ENCODE results near the gene FRMD4A.

The FRMD4A gene

DNA sequence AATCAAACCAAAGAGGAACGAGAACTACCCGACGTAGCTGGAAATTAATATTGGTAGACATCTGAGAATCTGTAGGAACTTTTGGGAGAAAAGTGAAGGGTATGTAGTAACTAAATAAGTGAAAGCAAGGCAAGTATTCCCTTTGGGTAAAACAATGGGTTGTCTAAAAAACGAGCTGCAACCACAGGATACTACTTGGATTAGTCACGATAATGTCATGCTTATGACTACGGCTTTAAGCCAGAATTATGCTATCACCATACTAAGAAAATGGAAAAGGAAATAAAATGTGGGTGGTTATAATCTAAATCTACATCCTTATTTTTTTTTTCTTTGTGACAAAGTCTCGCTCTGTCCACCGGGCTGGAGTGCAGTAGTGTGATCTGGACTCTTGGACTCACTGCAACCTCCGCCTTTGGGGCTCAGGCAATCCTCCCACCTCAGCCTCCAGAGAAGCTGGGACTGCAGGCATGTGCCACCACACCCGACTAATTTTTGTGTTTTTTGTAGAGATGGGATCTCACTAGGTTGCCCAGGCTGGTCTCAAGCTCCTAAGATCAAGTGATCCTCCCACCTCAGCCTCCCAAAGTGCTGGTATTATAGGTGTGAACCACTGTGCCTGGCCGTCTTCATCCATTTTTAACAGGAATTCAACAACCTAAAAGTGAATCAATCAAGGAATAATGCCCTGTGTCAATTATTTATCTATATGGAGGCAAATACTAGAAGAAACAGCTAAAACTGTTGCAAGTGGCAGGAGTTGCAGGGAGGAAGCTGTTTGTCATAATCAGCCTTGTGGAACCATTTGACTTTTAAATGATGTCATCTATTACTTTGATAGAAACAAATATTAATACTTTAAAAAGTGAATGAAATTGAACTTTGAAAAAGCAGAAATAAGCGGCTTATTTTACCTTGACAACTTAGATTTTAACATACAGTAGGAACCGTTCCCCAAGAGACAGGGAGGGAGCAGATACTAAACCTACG, 554.6 kb downstream of the FRMD4A start:
- Histone ChIP-seq H3K27ac (ENCODE audit: low read length) (no peak overlapping the region), H2AFZ (ENCODE audit: low read depth, low read length) (no peak overlapping the region), H3K4me1 (ENCODE audit: insufficient read depth, low read length) (no peaks in the 10 kb centered on the region), H3K9me3 (ENCODE audit: insufficient read depth, low read length, severe bottlenecking) (no peaks in the 10 kb centered on the region), H3K79me2 (ENCODE audit: insufficient read depth, low read length) (no peaks in the 10 kb centered on the region), H3K27me3 (ENCODE audit: insufficient read depth, low read length, poor library complexity) (no peaks in the 10 kb centered on the region), H4K20me1 (ENCODE audit: insufficient read depth, low read length) (no peaks in the 10 kb centered on the region), H3K36me3 (ENCODE audit: insufficient read depth, low read length) (no peaks in the 10 kb centered on the region), H3K9ac (ENCODE audit: low read depth, low read length) (no peak overlapping the region), H3K4me3 (ENCODE audit: low read depth in 1 of 2, low read length in 2 of 2) (no peak overlapping the region), H3K4me2 (ENCODE audit: insufficient read depth, low read length) (no peak overlapping the region)
- ATAC-seq (ENCODE audit: insufficient read depth, low read depth) (no peak), DNase-seq (no peak)
- no peak for TF ChIP-seq CTCF (IDR thresholded peaks at IDR 0.05; ENCODE audit: borderline replicate concordance, extremely low read depth, low read length, poor library complexity, severe bottlenecking)
- no peak for TF ChIP-seq EZH2 (IDR thresholded peaks at IDR 0.05; ENCODE audit: borderline replicate concordance, low read depth, low read length, severe bottlenecking)

DNA sequence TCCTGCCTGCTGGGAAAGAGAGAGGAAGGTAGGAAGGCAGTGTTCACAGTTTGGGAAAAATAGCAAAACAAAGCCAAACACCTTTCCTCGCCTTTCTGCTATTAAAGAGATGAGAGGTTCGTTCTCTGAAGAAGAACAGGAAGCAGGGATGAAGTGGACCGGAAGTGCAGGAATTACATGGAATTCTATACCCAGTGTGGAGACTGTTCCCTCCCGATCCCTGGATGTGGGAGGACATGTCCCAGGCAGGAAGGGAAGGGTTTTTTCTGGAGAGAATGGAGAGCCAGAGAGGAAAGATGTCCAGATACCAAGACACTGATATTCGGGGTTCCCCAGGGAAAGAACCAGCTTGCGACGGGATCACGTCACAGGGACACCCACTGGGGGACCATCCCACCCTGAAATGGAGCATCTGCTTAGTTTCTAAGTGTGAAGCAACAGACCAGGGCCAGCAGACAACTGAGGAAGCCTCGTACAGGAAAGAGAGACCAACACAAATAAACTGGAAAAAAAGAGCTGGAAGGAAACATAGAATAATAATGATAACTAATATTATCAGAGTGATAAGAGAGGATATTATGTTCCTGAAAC, 556.3 kb downstream of the FRMD4A start:
- Histone ChIP-seq H3K9ac (ENCODE audit: low read depth, low read length) (no peak overlapping the region), H3K27me3 (ENCODE audit: insufficient read depth, low read length, poor library complexity) (no peaks in the 10 kb centered on the region), H3K9me3 (ENCODE audit: insufficient read depth, low read length, severe bottlenecking) (no peaks in the 10 kb centered on the region), H4K20me1 (ENCODE audit: insufficient read depth, low read length) (no peaks in the 10 kb centered on the region), H3K4me2 (ENCODE audit: insufficient read depth, low read length) (no peak overlapping the region), H3K79me2 (ENCODE audit: insufficient read depth, low read length) (no peaks in the 10 kb centered on the region), H2AFZ (ENCODE audit: low read depth, low read length) (no peak overlapping the region), H3K4me1 (ENCODE audit: insufficient read depth, low read length) (no peaks in the 10 kb centered on the region), H3K4me3 (ENCODE audit: low read depth in 1 of 2, low read length in 2 of 2) (no peak overlapping the region), H3K36me3 (ENCODE audit: insufficient read depth, low read length) (no peaks in the 10 kb centered on the region), H3K27ac (ENCODE audit: low read length) (no peak overlapping the region)
- DNase-seq = no peak
- no peak for ATAC-seq (ENCODE audit: insufficient read depth, low read depth)
- TF ChIP-seq CTCF (IDR thresholded peaks at IDR 0.05; ENCODE audit: borderline replicate concordance, extremely low read depth, low read length, poor library complexity, severe bottlenecking) (no peak), EZH2 (IDR thresholded peaks at IDR 0.05; ENCODE audit: borderline replicate concordance, low read depth, low read length, severe bottlenecking) (no peak)

DNA sequence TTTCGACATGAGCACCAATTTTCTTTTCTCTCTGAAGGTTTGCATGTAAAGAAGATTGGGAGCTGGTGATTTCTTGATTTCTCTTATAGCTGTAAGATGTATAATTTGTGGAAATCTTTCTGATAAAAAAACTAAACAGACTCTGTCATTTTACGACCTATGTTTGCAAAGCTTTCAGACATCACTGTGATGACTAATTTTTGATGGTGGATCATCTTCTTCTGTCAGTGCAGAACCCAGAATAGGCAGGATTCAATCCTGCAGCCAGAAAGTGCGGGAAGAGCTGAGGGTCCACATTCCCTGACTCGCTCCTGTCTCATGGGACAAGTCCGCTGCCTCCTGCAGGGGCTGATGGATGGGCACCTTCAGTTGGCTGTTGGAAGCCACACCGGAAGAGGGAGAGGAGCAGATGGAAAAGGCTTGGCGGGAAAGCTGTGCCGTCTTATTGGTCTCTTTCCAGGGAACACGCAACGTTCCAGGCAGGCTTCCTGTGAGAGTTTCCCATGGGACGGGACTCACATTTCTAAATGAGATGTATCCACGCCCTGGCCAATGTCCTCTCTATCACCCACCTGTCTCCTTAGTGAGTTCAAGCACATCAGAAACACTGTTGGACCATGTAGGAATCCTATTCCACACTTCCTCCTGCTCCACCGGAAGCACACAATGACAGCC, 557.1 kb downstream of the FRMD4A start:
- H4K20me1 ChIP-seq (ENCODE audit: insufficient read depth, low read length) = no peaks in the 10 kb centered on the region
- H3K79me2 ChIP-seq (ENCODE audit: insufficient read depth, low read length) = no peaks in the 10 kb centered on the region
- no peak overlapping the region for H2AFZ ChIP-seq (ENCODE audit: low read depth, low read length)
- no peak overlapping the region for H3K4me2 ChIP-seq (ENCODE audit: insufficient read depth, low read length)
- TF ChIP-seq EZH2 (IDR thresholded peaks at IDR 0.05; ENCODE audit: borderline replicate concordance, low read depth, low read length, severe bottlenecking) (no peak), CTCF (IDR thresholded peaks at IDR 0.05; ENCODE audit: borderline replicate concordance, extremely low read depth, low read length, poor library complexity, severe bottlenecking) (no peak)
- H3K4me3 ChIP-seq (ENCODE audit: low read depth in 1 of 2, low read length in 2 of 2) = no peak overlapping the region
- H3K9me3 ChIP-seq (ENCODE audit: insufficient read depth, low read length, severe bottlenecking) = no peaks in the 10 kb centered on the region
- DNase-seq (no peak), ATAC-seq (ENCODE audit: insufficient read depth, low read depth) (no peak)
- H3K27ac ChIP-seq (ENCODE audit: low read length) = no peak overlapping the region
- H3K9ac ChIP-seq (ENCODE audit: low read depth, low read length) = no peak overlapping the region
- H3K36me3 ChIP-seq (ENCODE audit: insufficient read depth, low read length) = no peaks in the 10 kb centered on the region
- H3K4me1 ChIP-seq (ENCODE audit: insufficient read depth, low read length) = no peaks in the 10 kb centered on the region
- H3K27me3 ChIP-seq (ENCODE audit: insufficient read depth, low read length, poor library complexity) = no peaks in the 10 kb centered on the region
